ENCODE data around the gene CDYL. TPM values are rescaled to one million over a fixed set of nuclear protein-coding genes. Genes with fewer than 3 reads are reported as not detected.

The CDYL gene
- total RNA-seq, 1 donor from 2014 or later: 31.9 TPM

DNA sequence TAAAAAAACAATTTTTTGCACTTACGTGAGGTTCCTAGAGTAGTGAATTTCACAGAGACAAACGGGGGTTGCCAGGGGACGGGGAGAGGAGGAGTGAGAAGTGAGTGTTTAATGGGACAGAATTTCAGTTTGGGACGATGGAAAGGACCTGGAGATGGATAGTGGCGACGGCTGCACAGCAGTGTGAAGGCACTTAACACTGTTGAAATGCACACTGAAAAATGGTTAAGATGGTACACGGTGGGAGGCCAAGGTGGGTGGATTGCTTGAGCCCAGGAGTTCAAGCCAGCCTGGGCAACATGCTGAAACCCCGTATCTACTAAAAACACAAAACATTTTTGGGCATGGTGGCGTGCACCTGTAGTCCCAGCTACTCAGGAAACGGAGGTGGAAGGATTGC is 196.2 kb downstream of the CDYL start:
- no peak overlapping the region for H3K4me3 ChIP-seq
- intact Hi-C loops (cut with DNase I): no loop called here

DNA sequence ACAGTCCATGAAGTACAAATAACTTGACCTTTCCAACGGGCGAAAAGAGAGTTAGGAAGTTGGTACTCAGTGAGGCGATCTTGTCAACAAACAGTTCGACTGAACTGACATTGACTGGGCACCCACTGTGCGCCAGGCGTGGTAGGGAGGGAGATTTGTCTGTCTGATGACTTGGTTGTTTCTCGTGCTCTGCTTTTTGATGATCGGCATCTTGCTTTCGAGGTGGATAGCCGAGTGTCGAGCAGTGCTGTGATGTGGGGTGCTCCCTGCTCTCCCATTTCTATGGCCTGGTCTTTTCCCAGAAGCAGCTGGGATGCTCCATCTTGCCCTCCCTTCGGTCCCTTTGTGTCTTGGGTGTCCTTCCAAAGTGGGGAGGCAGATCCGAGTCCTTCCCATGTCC is 197.2 kb downstream of the CDYL start:
- H3K9me3 ChIP-seq: no peaks in the 10 kb centered on the region
- H3K4me3 ChIP-seq: no peak overlapping the region
- H3K27ac ChIP-seq: peak overlapping the region; percentile 43
- intact Hi-C loops (cut with DNase I): no loop called here
- no peaks in the 10 kb centered on the region for H3K36me3 ChIP-seq
- DNase-seq (ENCODE audit: extremely low spot score in 2 of 2): no peak
- no peaks in the 10 kb centered on the region for H3K27me3 ChIP-seq
- no peak for TF ChIP-seq POLR2AphosphoS5 (IDR thresholded peaks at IDR 0.05; ENCODE audit: insufficient read depth in 1 of 2, low read depth in 1 of 2)
- TF ChIP-seq, protein P1, sequence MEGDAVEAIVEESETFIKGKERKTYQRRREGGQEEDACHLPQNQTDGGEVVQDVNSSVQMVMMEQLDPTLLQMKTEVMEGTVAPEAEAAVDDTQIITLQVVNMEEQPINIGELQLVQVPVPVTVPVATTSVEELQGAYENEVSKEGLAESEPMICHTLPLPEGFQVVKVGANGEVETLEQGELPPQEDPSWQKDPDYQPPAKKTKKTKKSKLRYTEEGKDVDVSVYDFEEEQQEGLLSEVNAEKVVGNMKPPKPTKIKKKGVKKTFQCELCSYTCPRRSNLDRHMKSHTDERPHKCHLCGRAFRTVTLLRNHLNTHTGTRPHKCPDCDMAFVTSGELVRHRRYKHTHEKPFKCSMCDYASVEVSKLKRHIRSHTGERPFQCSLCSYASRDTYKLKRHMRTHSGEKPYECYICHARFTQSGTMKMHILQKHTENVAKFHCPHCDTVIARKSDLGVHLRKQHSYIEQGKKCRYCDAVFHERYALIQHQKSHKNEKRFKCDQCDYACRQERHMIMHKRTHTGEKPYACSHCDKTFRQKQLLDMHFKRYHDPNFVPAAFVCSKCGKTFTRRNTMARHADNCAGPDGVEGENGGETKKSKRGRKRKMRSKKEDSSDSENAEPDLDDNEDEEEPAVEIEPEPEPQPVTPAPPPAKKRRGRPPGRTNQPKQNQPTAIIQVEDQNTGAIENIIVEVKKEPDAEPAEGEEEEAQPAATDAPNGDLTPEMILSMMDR (IDR thresholded peaks at IDR 0.05): no peak
- no peak for TF ChIP-seq POLR2A (IDR thresholded peaks at IDR 0.05)
- no peaks in the 10 kb centered on the region for H3K4me1 ChIP-seq

More for the DNA sequence above, 196.2 kb downstream of the CDYL start:
- Histone ChIP-seq H3K4me1 (no peaks in the 10 kb centered on the region), H3K36me3 (no peaks in the 10 kb centered on the region), H3K27ac (no peak overlapping the region), H3K27me3 (no peaks in the 10 kb centered on the region), H3K9me3 (no peaks in the 10 kb centered on the region)
- no peak for DNase-seq (ENCODE audit: extremely low spot score in 2 of 2)
- TF ChIP-seq POLR2A (IDR thresholded peaks at IDR 0.05) (no peak), POLR2AphosphoS5 (IDR thresholded peaks at IDR 0.05; ENCODE audit: insufficient read depth in 1 of 2, low read depth in 1 of 2) (no peak)
- TF ChIP-seq, protein P1 (IDR thresholded peaks at IDR 0.05): no peak

DNA sequence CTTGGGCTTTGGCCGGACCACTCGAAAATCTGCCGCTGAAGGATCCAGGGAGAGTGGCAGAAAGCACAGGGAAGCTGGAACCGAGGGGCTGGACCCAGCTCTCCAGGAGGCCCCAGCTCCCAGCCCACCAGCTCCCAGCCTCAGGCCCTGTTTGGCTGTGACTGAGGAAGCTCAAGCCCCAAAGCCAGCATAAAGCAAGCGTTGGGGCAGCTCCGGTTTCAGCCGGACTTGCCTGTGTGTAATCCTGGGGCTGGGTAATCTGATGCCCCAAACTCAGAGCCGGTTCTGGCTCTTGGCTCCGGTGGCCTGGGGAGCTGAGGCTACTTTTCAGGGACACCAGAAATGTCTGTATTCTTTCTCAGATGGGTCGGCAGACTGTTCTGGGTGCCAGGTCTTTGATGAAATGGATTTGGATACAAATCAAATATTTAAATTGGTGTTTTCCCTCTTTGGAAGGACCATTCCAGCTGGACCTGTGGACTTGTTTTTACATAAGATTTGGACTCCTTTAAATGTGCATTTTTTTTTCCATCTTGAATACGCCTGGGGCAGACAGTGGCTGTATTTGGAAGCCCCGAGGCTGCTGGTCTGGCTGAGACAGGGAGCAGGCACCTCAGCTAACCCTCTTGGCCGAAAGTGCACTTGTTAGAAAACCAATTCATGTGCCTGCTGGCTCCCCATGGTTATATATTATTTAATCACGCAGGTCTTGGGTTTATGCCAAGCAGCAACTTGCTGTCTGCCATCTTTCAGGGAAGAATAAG is 198.0 kb downstream of the CDYL start:
- no peaks in the 10 kb centered on the region for H3K4me1 ChIP-seq
- H3K27me3 ChIP-seq: no peaks in the 10 kb centered on the region
- intact Hi-C loops (cut with DNase I): no loop called here
- no peak for DNase-seq (ENCODE audit: extremely low spot score in 2 of 2)
- peak overlapping the region; percentile 43 for H3K27ac ChIP-seq
- H3K4me3 ChIP-seq: no peak overlapping the region
- H3K36me3 ChIP-seq: no peaks in the 10 kb centered on the region
- TF ChIP-seq POLR2A (IDR thresholded peaks at IDR 0.05) (no peak), POLR2AphosphoS5 (IDR thresholded peaks at IDR 0.05; ENCODE audit: insufficient read depth in 1 of 2, low read depth in 1 of 2) (no peak)
- TF ChIP-seq, protein P1 (IDR thresholded peaks at IDR 0.05): no peak
- H3K9me3 ChIP-seq: no peaks in the 10 kb centered on the region

DNA sequence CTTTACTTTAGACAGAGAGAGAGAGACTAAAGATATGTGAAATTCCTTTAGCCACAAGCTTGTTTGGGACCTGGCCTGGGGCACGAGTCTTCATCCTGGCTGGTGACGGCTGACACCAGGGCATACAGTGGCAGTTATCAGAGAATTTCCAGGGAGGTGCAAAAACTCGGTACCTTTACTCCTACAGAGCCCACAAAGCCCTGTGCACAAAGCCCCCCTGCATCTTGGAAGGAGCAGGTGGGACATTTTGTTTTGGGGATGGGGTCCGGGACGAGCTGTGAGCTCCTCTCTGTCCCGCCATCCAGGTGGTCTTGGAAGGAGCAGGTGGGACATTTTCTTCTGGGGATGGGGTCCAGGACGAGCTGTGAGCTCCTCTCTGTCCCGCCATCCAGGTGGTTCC is 198.8 kb downstream of the CDYL start:
- Histone ChIP-seq H3K9me3 (peaks cover 3% of the 10 kb centered on the region), H3K4me3 (no peak overlapping the region), H3K27me3 (no peaks in the 10 kb centered on the region), H3K4me1 (no peaks in the 10 kb centered on the region), H3K36me3 (no peaks in the 10 kb centered on the region), H3K27ac (peak overlapping the region; percentile 43)
- intact Hi-C loops (cut with DNase I): no loop called here
- no peak for TF ChIP-seq POLR2AphosphoS5 (IDR thresholded peaks at IDR 0.05; ENCODE audit: insufficient read depth in 1 of 2, low read depth in 1 of 2)
- TF ChIP-seq, protein P1 (IDR thresholded peaks at IDR 0.05): no peak
- no peak for DNase-seq (ENCODE audit: extremely low spot score in 2 of 2)

DNA sequence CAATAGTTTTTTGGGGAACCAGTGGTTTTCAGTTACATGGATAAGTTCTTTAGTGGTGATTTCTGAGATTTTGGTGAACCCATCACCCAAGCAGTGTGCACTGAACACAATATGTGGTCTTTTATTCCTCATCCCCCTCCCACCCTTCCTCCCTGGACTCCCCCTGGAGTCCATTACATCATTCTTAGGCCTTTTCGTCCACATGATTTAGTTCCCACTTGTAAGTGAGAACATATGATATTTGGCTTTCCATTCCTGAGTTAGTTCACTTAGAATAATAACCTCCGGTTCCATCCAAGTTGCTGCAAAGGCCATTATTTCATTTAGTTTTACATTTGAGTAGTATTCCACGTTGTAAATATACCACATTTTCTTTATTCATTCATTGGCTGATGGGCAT is 199.3 kb downstream of the CDYL start:
- no peaks in the 10 kb centered on the region for H3K27me3 ChIP-seq
- H3K4me1 ChIP-seq: no peaks in the 10 kb centered on the region
- TF ChIP-seq POLR2A (IDR thresholded peaks at IDR 0.05) (no peak), POLR2AphosphoS5 (IDR thresholded peaks at IDR 0.05; ENCODE audit: insufficient read depth in 1 of 2, low read depth in 1 of 2) (no peak)
- TF ChIP-seq, protein P1 (IDR thresholded peaks at IDR 0.05): no peak
- H3K27ac ChIP-seq: no peak overlapping the region
- no peak overlapping the region for H3K4me3 ChIP-seq
- H3K9me3 ChIP-seq: peaks cover 4% of the 10 kb centered on the region
- no peaks in the 10 kb centered on the region for H3K36me3 ChIP-seq
- no peak for DNase-seq (ENCODE audit: extremely low spot score in 2 of 2)
- intact Hi-C loops (cut with DNase I): no loop called here
